Stomach (tissue), 9 donors: ENCODE results near the gene MUC6. TPM values are rescaled to one million over a fixed set of nuclear protein-coding genes. Genes with fewer than 3 reads are reported as not detected.

Experiments
- DNase-seq, 2 donors: peaks; one replicate each; pipeline versions ENCODE4 v3.0.0 to v3.0.0-alpha.2; 2013 to 2019
- H3K27ac ChIP-seq, 5 donors: fragments of 200-600 bp in 4 of 5; sonication (generic) in 4 of 5; one replicate each; pipeline ENCODE4 v1.5.1; 2013 to 2019; ENCODE audit warnings: mild to moderate bottlenecking in 1 of 5, moderate library complexity in 1 of 5
- H3K27me3 ChIP-seq, 3 donors: fragments of 200-600 bp; sonication (generic); one replicate each; pipeline ENCODE4 v1.5.1; 2017 to 2019; ENCODE audit warnings: mixed run types in 1 of 3
- H3K36me3 ChIP-seq, 4 donors: fragments of 200-600 bp; sonication (generic); 1 replicate in 3 of 4; 2 replicates in 1 of 4; pipeline ENCODE4 v1.5.1; 2016 to 2019
- H3K4me1 ChIP-seq, 4 donors: fragments of 200-600 bp; sonication (generic); one replicate each; pipeline ENCODE4 v1.5.1; 2016 to 2019
- H3K4me3 ChIP-seq, 4 donors: fragments of 200-600 bp; sonication (generic) in 3 of 4; one replicate each; pipeline ENCODE4 v1.5.1; 2016 to 2019; ENCODE audit warnings: mild to moderate bottlenecking in 1 of 4
- H3K9me3 ChIP-seq, 4 donors: fragments of 200-600 bp; sonication (generic); one replicate each; pipeline ENCODE4 v1.5.1; 2016 to 2019
- CTCF ChIP-seq, 7 experiments: fragments of 450-650 bp in 4 of 7; fragments of 200-600 bp in 3 of 7; sonication (generic) in 3 of 7; IDR thresholded peaks; one replicate each; pipeline ENCODE4 v1.5.1; 2016 to 2019; ENCODE audit warnings: antibody characterized with exemption in 7 of 7, control low read depth in 2 of 7, mild to moderate bottlenecking in 1 of 7
- EP300 ChIP-seq: sonication (generic); formaldehyde crosslinking; IDR thresholded peaks from one replicate; pipeline ENCODE4 v1.6.1; 2017; ENCODE audit warnings: antibody characterized with exemption
- POLR2A ChIP-seq, 4 donors: fragments of 450-650 bp; IDR thresholded peaks; one replicate each; pipeline ENCODE4 v1.6.1; 2016; ENCODE audit warnings: antibody characterized with exemption in 4 of 4, control low read depth in 2 of 4, mild to moderate bottlenecking in 1 of 4, moderate library complexity in 1 of 4
- POLR2AphosphoS5 ChIP-seq, 3 donors: sonication (generic); formaldehyde crosslinking; IDR thresholded peaks; one replicate each; pipeline ENCODE4 v1.6.1; 2016; ENCODE audit warnings: antibody characterized with exemption in 3 of 3
- WGBS, 5 donors: extraction: QIAGEN DNeasy Blood & Tissue Kit in 3 of 5; methylation state at CpG; one replicate each; pipeline versions ENCODE4 v1.1.5 to v1.1.7; 2013 to 2018; 5-methylcytosine and 5-hydroxymethylcytosine counted together
- intact Hi-C: fragments of 100-400 bp; cut with DNase I; formaldehyde crosslinking; loops from one replicate; pipeline ENCODE4 v1.15.1; 2023; ENCODE audit warnings: low total_unique reads
- polyA plus RNA-seq, 3 donors: library from polyadenylated mRNA; stranded (reverse); fragments of 200-250 nt; gene quantifications; one replicate each; pipeline ENCODE4 v1.2.3, GENCODE V29; 2013
- total RNA-seq, 5 donors: library from RNA; depleted of rRNA; stranded (reverse); fragments of >200 nt; gene quantifications; one replicate each; pipeline versions ENCODE4 v1.1.0 to v1.2.3, GENCODE V29; 2014 to 2016
- donor health status: healthy with polysubstance abuse.
- donor health status: Bipolar disorder and iron deficiency.
- donor health status: healthy.

Gene MUC6
- total and polyA plus RNA-seq, 8 donors = 0.29 to 215 (median 108) TPM

GRCh38 chr11:1007279-1007678 is 29.2 kb downstream of the MUC6 start:
- Histone ChIP-seq H3K9me3 (no peaks in the 10 kb centered on the region), H3K4me3 (no peak overlapping the region), H3K36me3 (peaks cover 62 to 100% (median 98%) of the 10 kb centered on the region in 4 donors), H3K27me3 (no peaks in the 10 kb centered on the region), H3K27ac (no peak overlapping the region), H3K4me1 (peaks cover 0 to 7% (median 2%) of the 10 kb centered on the region in 4 donors)
- no peak for TF ChIP-seq POLR2AphosphoS5 (IDR thresholded peaks at IDR 0.05)
- TF ChIP-seq EP300 = no peak
- TF ChIP-seq POLR2A (IDR thresholded peaks at IDR 0.05) = no peak
- TF ChIP-seq CTCF (IDR thresholded peaks at IDR 0.05) = no peak
- no peak for DNase-seq
- WGBS, 5 donors = 75 to 85% (median 84%) methylated on average over 9 to 10 of the region's 10 CpGs
- intact Hi-C loops = no loop called here

- Histone ChIP-seq H3K27ac (peak overlapping the region in 1 of 5 donors; percentile 28), H3K27me3 (no peaks in the 10 kb centered on the region), H3K4me1 (peaks cover 0 to 6% (median 2%) of the 10 kb centered on the region in 4 donors), H3K4me3 (no peak overlapping the region), H3K9me3 (no peaks in the 10 kb centered on the region), H3K36me3 (peaks cover 63 to 100% (median 98%) of the 10 kb centered on the region in 4 donors)
- intact Hi-C loops = no loop called here
- DNase-seq = peak; percentile 55 to 72
- TF ChIP-seq POLR2AphosphoS5 (IDR thresholded peaks at IDR 0.05) = peak in 1 of 3 donors; percentile 26
- no peak for TF ChIP-seq POLR2A (IDR thresholded peaks at IDR 0.05)
- WGBS, 5 donors = 55 to 79% (median 60%) methylated on average over 13 of the region's 13 CpGs
Measured at GRCh38 chr11:1006762-1007161, 29.8 kb downstream of the MUC6 start.

- Histone ChIP-seq H3K27ac (peak overlapping the region in 1 of 5 donors; percentile 28), H3K4me1 (peaks cover 0 to 6% (median 2%) of the 10 kb centered on the region in 4 donors), H3K36me3 (peaks cover 61 to 100% (median 98%) of the 10 kb centered on the region in 4 donors), H3K27me3 (no peaks in the 10 kb centered on the region), H3K9me3 (no peaks in the 10 kb centered on the region), H3K4me3 (no peak overlapping the region)
- peak; percentile 74 to 92 for DNase-seq
- TF ChIP-seq CTCF (IDR thresholded peaks at IDR 0.05) = no peak
- WGBS, 5 donors = 35 to 57% (median 53%) methylated on average over 20 to 21 of the region's 21 CpGs
- intact Hi-C loops = no loop called here
Measured at GRCh38 chr11:1005928-1006327, 30.6 kb downstream of the MUC6 start.

DNA sequence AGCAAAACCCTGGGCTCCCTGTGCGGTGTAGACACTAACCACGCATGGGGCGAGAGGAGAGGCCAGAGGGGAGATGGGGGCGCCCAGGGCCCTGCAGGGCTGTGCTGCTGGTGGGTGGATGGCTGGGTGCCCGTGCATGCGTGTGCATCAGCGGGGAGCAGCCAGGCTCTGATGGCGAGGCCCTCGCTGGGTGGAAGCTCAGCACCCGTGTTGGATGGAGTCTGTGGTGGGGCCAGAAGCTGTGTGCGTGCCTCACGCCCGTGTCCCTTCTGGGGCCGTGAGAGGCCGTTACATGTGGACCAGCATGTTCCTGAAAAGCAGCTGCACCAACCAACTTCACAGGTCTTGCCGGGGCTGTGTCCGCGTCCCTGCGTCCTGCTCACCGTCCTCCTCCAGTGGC is 33.4 kb downstream of the MUC6 start:
- intact Hi-C loops = no loop called here
- H3K4me3 ChIP-seq = no peak overlapping the region
- WGBS, 5 donors = 88 to 92% (median 91%) methylated on average over 13 to 20 of the region's 20 CpGs

More for the DNA sequence above, 33.4 kb downstream of the MUC6 start:
- Histone ChIP-seq H3K4me1 (peaks cover 0 to 6% (median 2%) of the 10 kb centered on the region in 4 donors), H3K36me3 (peaks cover 48 to 98% (median 93%) of the 10 kb centered on the region in 4 donors), H3K27ac (no peak overlapping the region), H3K9me3 (no peaks in the 10 kb centered on the region), H3K27me3 (no peaks in the 10 kb centered on the region)
- TF ChIP-seq EP300 = no peak
- no peak for TF ChIP-seq POLR2AphosphoS5 (IDR thresholded peaks at IDR 0.05)
- no peak for TF ChIP-seq POLR2A (IDR thresholded peaks at IDR 0.05)
- no peak for TF ChIP-seq CTCF (IDR thresholded peaks at IDR 0.05)
- DNase-seq = no peak
